Stimulated activated CD4-positive, alpha-beta T cell treated with anti-CD3 and anti-CD28 coated beads, Interleukin-4, amount 100 ng/mL, for 1 hour (primary cell): ENCODE results near the gene CREBL2.
"Not testable (repeated sequence)": the region's sequence is repeated elsewhere in the genome, so short reads cannot be mapped to it uniquely, and the experiment has no call there.

Experiments used
- DNase-seq: peaks from one replicate; pipeline ENCODE4 v3.0.0-alpha.2; 2020

Gene CREBL2

GRCh38 chr12:12599750-12600643 lies 11.7 kb upstream of the CREBL2 start:
- DNase-seq = no peak

- no peak for DNase-seq
Observed at GRCh38 chr12:12600659-12601058, 11.0 kb upstream of the CREBL2 start.

GRCh38 chr12:12604740-12605139 lies 6.9 kb upstream of the CREBL2 start:
- DNase-seq = no peak

GRCh38 chr12:12606781-12607589 lies 4.7 kb upstream of the CREBL2 start:
- no peak for DNase-seq

- no peak for DNase-seq
Observed at GRCh38 chr12:12608557-12608957, 3.1 kb upstream of the CREBL2 start.

- DNase-seq = no peak
Observed at GRCh38 chr12:12609692-12610091, 2.0 kb upstream of the CREBL2 start.

GRCh38 chr12:12610711-12611110 lies 965 bp upstream of the CREBL2 start:
- DNase-seq = no peak

- DNase-seq = no peak
Observed at GRCh38 chr12:12612358-12612757, 682 bp downstream of the CREBL2 start.

- DNase-seq = no peak
Observed at GRCh38 chr12:12613344-12613743, 1.7 kb downstream of the CREBL2 start.

- DNase-seq = no peak
Observed at GRCh38 chr12:12614342-12614741, 2.7 kb downstream of the CREBL2 start.

- no peak for DNase-seq
Observed at GRCh38 chr12:12616512-12617310, 5.0 kb downstream of the CREBL2 start.

- DNase-seq = not testable (repeated sequence)
Observed at GRCh38 chr12:12618064-12618463, 6.4 kb downstream of the CREBL2 start.

- no peak for DNase-seq
Observed at GRCh38 chr12:12620730-12621315, 9.1 kb downstream of the CREBL2 start.

- no peak for DNase-seq
Observed at GRCh38 chr12:12622418-12622817, 10.7 kb downstream of the CREBL2 start.

GRCh38 chr12:12624498-12624992 lies 12.9 kb downstream of the CREBL2 start:
- DNase-seq = no peak

- no peak for DNase-seq
Observed at GRCh38 chr12:12626471-12626870, 14.8 kb downstream of the CREBL2 start.

- no peak for DNase-seq
Observed at GRCh38 chr12:12627308-12627827, 15.7 kb downstream of the CREBL2 start.

- DNase-seq = no peak
Observed at GRCh38 chr12:12628013-12628412, 16.3 kb downstream of the CREBL2 start.

GRCh38 chr12:12630850-12631249 lies 19.2 kb downstream of the CREBL2 start:
- no peak for DNase-seq

GRCh38 chr12:12635651-12636050 lies 24.0 kb downstream of the CREBL2 start:
- no peak for DNase-seq

GRCh38 chr12:12636641-12637040 lies 25.0 kb downstream of the CREBL2 start:
- no peak for DNase-seq

- DNase-seq = not testable (repeated sequence)
Observed at GRCh38 chr12:12639995-12640394, 28.3 kb downstream of the CREBL2 start.
